Hepatic stellate cell (primary cell): ENCODE results near the gene CELF2.
A peak's percentile ranks its signal among the peaks of the same experiment; 100 is the strongest.

Source experiments
- DNase-seq: peaks from one replicate; pipeline ENCODE4 v3.0.0; 2011; ENCODE audit warnings: low spot score

The CELF2 gene

GRCh38 chr10:11252887-11253286, 235.2 kb downstream of the CELF2 start:
- no peak for DNase-seq

GRCh38 chr10:11253385-11254002, 235.8 kb downstream of the CELF2 start:
- no peak for DNase-seq

GRCh38 chr10:11255156-11255555, 237.5 kb downstream of the CELF2 start:
- no peak for DNase-seq

GRCh38 chr10:11255796-11256444, 238.2 kb downstream of the CELF2 start:
- DNase-seq: no peak

- no peak for DNase-seq
Observed at GRCh38 chr10:11256896-11257295, 239.2 kb downstream of the CELF2 start.

- DNase-seq: no peak
Observed at GRCh38 chr10:11257440-11258090, 239.9 kb downstream of the CELF2 start.

GRCh38 chr10:11260170-11260569, 242.5 kb downstream of the CELF2 start:
- DNase-seq: no peak

- no peak for DNase-seq
Observed at GRCh38 chr10:11261143-11261542, 243.5 kb downstream of the CELF2 start.

GRCh38 chr10:11261687-11262493, 244.2 kb downstream of the CELF2 start:
- DNase-seq: no peak

- no peak for DNase-seq
Observed at GRCh38 chr10:11262494-11263345, 245.0 kb downstream of the CELF2 start.

- DNase-seq: no peak
Observed at GRCh38 chr10:11263767-11264166, 246.1 kb downstream of the CELF2 start.

- DNase-seq: no peak
Observed at GRCh38 chr10:11264296-11265048, 246.8 kb downstream of the CELF2 start.

- DNase-seq: no peak
Observed at GRCh38 chr10:11265484-11265883, 247.8 kb downstream of the CELF2 start.

- DNase-seq: no peak
Observed at GRCh38 chr10:11266426-11266825, 248.8 kb downstream of the CELF2 start.

GRCh38 chr10:11270135-11270857, 252.6 kb downstream of the CELF2 start:
- DNase-seq: peak; percentile 48

- no peak for DNase-seq
Observed at GRCh38 chr10:11270858-11271179, 253.1 kb downstream of the CELF2 start.

- DNase-seq: no peak
Observed at GRCh38 chr10:11272915-11273389, 255.3 kb downstream of the CELF2 start.

- DNase-seq: no peak
Observed at GRCh38 chr10:11274452-11274851, 256.8 kb downstream of the CELF2 start.

GRCh38 chr10:11275651-11276050, 258.0 kb downstream of the CELF2 start:
- no peak for DNase-seq

GRCh38 chr10:11276449-11276990, 258.8 kb downstream of the CELF2 start:
- no peak for DNase-seq
